WTC11 (cell line): ENCODE measurements around the gene TMEM167A. TPM values are rescaled to one million over a fixed set of nuclear protein-coding genes. Genes with fewer than 3 reads are reported as not detected.

Source experiments
- ATAC-seq: fragments of 200-7000 bp; cut with Tn5 transposase; 2 replicates; pipeline ENCODE4 v1.10.0; 2021; ENCODE audit warnings: mild to moderate bottlenecking, moderate library complexity
- CTCF ChIA-PET: fragments of 300-600 bp; sonication (Branson Sonifier 250); formaldehyde crosslinking; loops from one replicate; lab custom pipeline; 2021; ENCODE audit warnings: antibody characterized with exemption; lab: Charles Lee
- POLR2A ChIA-PET: fragments of 350-600 bp; sonication (Branson Sonifier 250); formaldehyde crosslinking; loops from one replicate; lab custom pipeline; 2021; ENCODE audit warnings: antibody characterized with exemption; lab: Charles Lee
- DNase-seq: peaks from one replicate; pipeline ENCODE4 v3.0.0; 2021; ENCODE audit warnings: low spot score
- H3K27ac Mint-ChIP-seq: 2 replicates; pipeline ENCODE4 v1.8.0; 2021; ENCODE audit warnings: mixed read lengths
- H3K27me3 Mint-ChIP-seq: 2 replicates; pipeline ENCODE4 v1.8.0; 2021; ENCODE audit warnings: low read depth, mild to moderate bottlenecking, moderate library complexity, mixed read lengths
- H3K36me3 Mint-ChIP-seq: 2 replicates; pipeline ENCODE4 v1.8.0; 2021; ENCODE audit warnings: mixed read lengths
- H3K4me1 Mint-ChIP-seq: 2 replicates; pipeline ENCODE4 v1.8.0; 2022; ENCODE audit warnings: mixed read lengths
- H3K4me3 Mint-ChIP-seq: 2 replicates; pipeline ENCODE4 v1.8.0; 2021; ENCODE audit warnings: mild to moderate bottlenecking, moderate library complexity, mixed read lengths
- H3K9me3 Mint-ChIP-seq: 2 replicates; pipeline ENCODE4 v1.8.0; 2021; ENCODE audit warnings: mixed read lengths
- ARID4B ChIP-seq: sonication (generic); formaldehyde crosslinking; IDR thresholded peaks from 2 replicates; pipeline ENCODE4 v1.8.0; 2023; ENCODE audit warnings: missing genetic modification reagents, mild to moderate bottlenecking, borderline replicate concordance
- ESRRA ChIP-seq: sonication (generic); formaldehyde crosslinking; IDR thresholded peaks from 2 replicates; pipeline ENCODE4 v1.8.1; 2022; ENCODE audit warnings: mild to moderate bottlenecking, missing genetic modification reagents, borderline replicate concordance
- FOXJ3 ChIP-seq: sonication (generic); formaldehyde crosslinking; IDR thresholded peaks from 2 replicates; pipeline ENCODE4 v1.9.0; 2021; ENCODE audit warnings: missing genetic modification reagents, mild to moderate bottlenecking, borderline replicate concordance
- FOXK1 ChIP-seq: sonication (generic); formaldehyde crosslinking; IDR thresholded peaks from 2 replicates; pipeline ENCODE4 v1.8.0; 2022; ENCODE audit warnings: mild to moderate bottlenecking, moderate library complexity, missing genetic modification reagents
- FOXP4 ChIP-seq: sonication (generic); formaldehyde crosslinking; IDR thresholded peaks from 2 replicates; pipeline ENCODE4 v1.8.0; 2022; ENCODE audit warnings: mild to moderate bottlenecking, missing genetic modification reagents
- GRHL2 ChIP-seq: fragments of 250-450 bp; sonication (Bioruptor Pico); IDR thresholded peaks from 2 replicates; pipeline ENCODE4 v1.8.0; 2022; ENCODE audit warnings: mild to moderate bottlenecking, moderate library complexity; ENCODE audit not compliant: insufficient replicate concordance, severe bottlenecking
- IRF1 ChIP-seq: sonication (generic); formaldehyde crosslinking; IDR thresholded peaks from 2 replicates; pipeline ENCODE4 v1.8.0; 2023; ENCODE audit warnings: missing genetic modification reagents
- IRF2 ChIP-seq: sonication (generic); formaldehyde crosslinking; IDR thresholded peaks from 2 replicates; pipeline ENCODE4 v1.8.0; 2022; ENCODE audit warnings: low read depth, missing genetic modification reagents, borderline replicate concordance
- RELA ChIP-seq: sonication (generic); formaldehyde crosslinking; IDR thresholded peaks from 2 replicates; pipeline ENCODE4 v1.8.1; 2022; ENCODE audit warnings: missing genetic modification reagents, mild to moderate bottlenecking, borderline replicate concordance
- RORB ChIP-seq: fragments of 250-450 bp; sonication (Bioruptor Pico); IDR thresholded peaks from 2 replicates; pipeline ENCODE4 v1.9.0; 2021; ENCODE audit warnings: mild to moderate bottlenecking
- TEAD1 ChIP-seq: sonication (generic); formaldehyde crosslinking; IDR thresholded peaks from 2 replicates; pipeline ENCODE4 v1.8.0; 2022; ENCODE audit warnings: mild to moderate bottlenecking, missing genetic modification reagents
- USF1 ChIP-seq: sonication (generic); formaldehyde crosslinking; IDR thresholded peaks from 2 replicates; pipeline ENCODE4 v1.8.0; 2022; ENCODE audit warnings: mild to moderate bottlenecking, missing genetic modification reagents
- USF2 ChIP-seq: sonication (generic); formaldehyde crosslinking; IDR thresholded peaks from 2 replicates; pipeline ENCODE4 v1.8.1; 2023; ENCODE audit warnings: mild to moderate bottlenecking, missing genetic modification reagents, moderate library complexity
- ZBTB21 ChIP-seq: sonication (generic); formaldehyde crosslinking; IDR thresholded peaks from 2 replicates; pipeline ENCODE4 v1.8.1; 2023; ENCODE audit warnings: mild to moderate bottlenecking, missing genetic modification reagents, borderline replicate concordance
- ZNF263 ChIP-seq: sonication (generic); formaldehyde crosslinking; IDR thresholded peaks from 2 replicates; pipeline ENCODE4 v1.8.1; 2022; ENCODE audit warnings: low read depth, mild to moderate bottlenecking, moderate library complexity, missing genetic modification reagents
- ZNF396 ChIP-seq: fragments of 250-450 bp; sonication (Bioruptor Pico); IDR thresholded peaks from 2 replicates; pipeline ENCODE4 v1.8.0; 2021; ENCODE audit warnings: mild to moderate bottlenecking, moderate library complexity, borderline replicate concordance
- ZNF416 ChIP-seq: fragments of 250-450 bp; sonication (Bioruptor Pico); IDR thresholded peaks from 2 replicates; pipeline ENCODE4 v1.9.0; 2021; ENCODE audit warnings: mild to moderate bottlenecking, inconsistent platforms
- ZNF671 ChIP-seq: fragments of 250-450 bp; sonication (Bioruptor Pico); IDR thresholded peaks from 2 replicates; pipeline ENCODE4 v1.8.0; 2021; ENCODE audit warnings: mild to moderate bottlenecking
- total RNA-seq: library from RNA; stranded (reverse); gene quantifications from 3 replicates; pipeline ENCODE4 v1.2.3, GENCODE V29; 2021
- TF ChIP-seq, protein P1 (sequence below): fragments of 250-450 bp; sonication (Bioruptor Pico); IDR thresholded peaks from 2 replicates; pipeline ENCODE4 v1.9.0; 2021; ENCODE audit warnings: mild to moderate bottlenecking
- TF ChIP-seq, protein P2 (sequence below): sonication (generic); formaldehyde crosslinking; IDR thresholded peaks from 2 replicates; pipeline ENCODE4 v1.8.1; 2022; ENCODE audit warnings: missing genetic modification reagents, borderline replicate concordance

Gene TMEM167A
- total RNA-seq, 1 experiment from 2014 or later, result 165 TPM

GRCh38 chr5:83026930-83027687 is 50.1 kb downstream of the TMEM167A start:
- ATAC-seq, result peak; percentile 93
- DNase-seq, result peak; percentile 19
- peak overlapping the region; percentile 98 for H3K27ac Mint-ChIP-seq
- no peaks in the 10 kb centered on the region for H3K36me3 Mint-ChIP-seq
- peaks cover 6% of the 10 kb centered on the region; the same call in 1 of the 2 replicates for H3K27me3 Mint-ChIP-seq
- 0 out of 2 replicates have a peak, but pooled peaks cover 13% of the 10 kb centered on the region for H3K9me3 Mint-ChIP-seq
- POLR2A ChIA-PET, result interaction anchor here (0.6 to 1.3 kb wide), 3 partner anchors 50 to 445 kb away, joined by 3 to 5 read pairs (median 4); partner anchors contain the start of genes TMEM167A, VCAN and XRCC4
- CTCF ChIA-PET, result interaction anchor here (0.6 to 1.0 kb wide), 6 partner anchors 8 to 446 kb away, joined by 3 to 4 read pairs (median 4); no protein-coding TSS in a partner anchor
- H3K4me1 Mint-ChIP-seq, result peaks cover 45% of the 10 kb centered on the region
- peak overlapping the region; percentile 35 for H3K4me3 Mint-ChIP-seq
- TF ChIP-seq TEAD1 (CRISPR knock-in tag), result no peak
- no peak for TF ChIP-seq GRHL2 (CRISPR knock-in tag)
- 0 out of 2 replicates have a peak, but pooled peaks have one; percentile 45 for TF ChIP-seq FOXK1 (CRISPR knock-in tag)
- no peak for TF ChIP-seq ZNF416 (CRISPR knock-in tag)
- no peak for TF ChIP-seq RELA
- TF ChIP-seq, protein P1, sequence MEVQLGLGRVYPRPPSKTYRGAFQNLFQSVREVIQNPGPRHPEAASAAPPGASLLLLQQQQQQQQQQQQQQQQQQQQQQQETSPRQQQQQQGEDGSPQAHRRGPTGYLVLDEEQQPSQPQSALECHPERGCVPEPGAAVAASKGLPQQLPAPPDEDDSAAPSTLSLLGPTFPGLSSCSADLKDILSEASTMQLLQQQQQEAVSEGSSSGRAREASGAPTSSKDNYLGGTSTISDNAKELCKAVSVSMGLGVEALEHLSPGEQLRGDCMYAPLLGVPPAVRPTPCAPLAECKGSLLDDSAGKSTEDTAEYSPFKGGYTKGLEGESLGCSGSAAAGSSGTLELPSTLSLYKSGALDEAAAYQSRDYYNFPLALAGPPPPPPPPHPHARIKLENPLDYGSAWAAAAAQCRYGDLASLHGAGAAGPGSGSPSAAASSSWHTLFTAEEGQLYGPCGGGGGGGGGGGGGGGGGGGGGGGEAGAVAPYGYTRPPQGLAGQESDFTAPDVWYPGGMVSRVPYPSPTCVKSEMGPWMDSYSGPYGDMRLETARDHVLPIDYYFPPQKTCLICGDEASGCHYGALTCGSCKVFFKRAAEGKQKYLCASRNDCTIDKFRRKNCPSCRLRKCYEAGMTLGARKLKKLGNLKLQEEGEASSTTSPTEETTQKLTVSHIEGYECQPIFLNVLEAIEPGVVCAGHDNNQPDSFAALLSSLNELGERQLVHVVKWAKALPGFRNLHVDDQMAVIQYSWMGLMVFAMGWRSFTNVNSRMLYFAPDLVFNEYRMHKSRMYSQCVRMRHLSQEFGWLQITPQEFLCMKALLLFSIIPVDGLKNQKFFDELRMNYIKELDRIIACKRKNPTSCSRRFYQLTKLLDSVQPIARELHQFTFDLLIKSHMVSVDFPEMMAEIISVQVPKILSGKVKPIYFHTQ (CRISPR knock-in tag), result no peak
- peak; percentile 85 for TF ChIP-seq USF2
- no peak for TF ChIP-seq FOXJ3 (CRISPR knock-in tag)
- no peak for TF ChIP-seq IRF1 (CRISPR knock-in tag)
- TF ChIP-seq ZNF396, result no peak; the same call in 1 of the 2 replicates
- TF ChIP-seq ESRRA, result no peak
- no peak for TF ChIP-seq RORB
- peak; percentile 23; the same call in 1 of the 2 replicates for TF ChIP-seq FOXP4
- no peak for TF ChIP-seq ARID4B (CRISPR knock-in tag)
- TF ChIP-seq IRF2 (CRISPR knock-in tag), result no peak
- TF ChIP-seq ZBTB21 (CRISPR knock-in tag), result no peak
- no peak for TF ChIP-seq ZNF671 (CRISPR knock-in tag)
- TF ChIP-seq, protein P2, sequence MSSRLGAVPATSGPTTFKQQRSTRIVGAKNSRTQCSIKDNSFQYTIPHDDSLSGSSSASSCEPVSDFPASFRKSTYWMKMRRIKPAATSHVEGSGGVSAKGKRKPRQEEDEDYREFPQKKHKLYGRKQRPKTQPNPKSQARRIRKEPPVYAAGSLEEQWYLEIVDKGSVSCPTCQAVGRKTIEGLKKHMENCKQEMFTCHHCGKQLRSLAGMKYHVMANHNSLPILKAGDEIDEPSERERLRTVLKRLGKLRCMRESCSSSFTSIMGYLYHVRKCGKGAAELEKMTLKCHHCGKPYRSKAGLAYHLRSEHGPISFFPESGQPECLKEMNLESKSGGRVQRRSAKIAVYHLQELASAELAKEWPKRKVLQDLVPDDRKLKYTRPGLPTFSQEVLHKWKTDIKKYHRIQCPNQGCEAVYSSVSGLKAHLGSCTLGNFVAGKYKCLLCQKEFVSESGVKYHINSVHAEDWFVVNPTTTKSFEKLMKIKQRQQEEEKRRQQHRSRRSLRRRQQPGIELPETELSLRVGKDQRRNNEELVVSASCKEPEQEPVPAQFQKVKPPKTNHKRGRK (CRISPR knock-in tag), result no peak
- TF ChIP-seq ZNF263 (CRISPR knock-in tag), result no peak
- peak; percentile 83 for TF ChIP-seq USF1
